GM18909 (cell line): ENCODE measurements around the gene COL21A1.

Source experiments
- ATAC-seq: cut with Tn5 transposase; IDR thresholded peaks from one replicate; pipeline ENCODE4 v1.9.1; 2021; ENCODE audit warnings: mild to moderate bottlenecking; ENCODE audit not compliant: unreplicated experiment, poor library complexity

The COL21A1 gene

GRCh38 chr6:56062836-56063235 lies 184.5 kb downstream of the COL21A1 start:
- ATAC-seq: no peak

DNA sequence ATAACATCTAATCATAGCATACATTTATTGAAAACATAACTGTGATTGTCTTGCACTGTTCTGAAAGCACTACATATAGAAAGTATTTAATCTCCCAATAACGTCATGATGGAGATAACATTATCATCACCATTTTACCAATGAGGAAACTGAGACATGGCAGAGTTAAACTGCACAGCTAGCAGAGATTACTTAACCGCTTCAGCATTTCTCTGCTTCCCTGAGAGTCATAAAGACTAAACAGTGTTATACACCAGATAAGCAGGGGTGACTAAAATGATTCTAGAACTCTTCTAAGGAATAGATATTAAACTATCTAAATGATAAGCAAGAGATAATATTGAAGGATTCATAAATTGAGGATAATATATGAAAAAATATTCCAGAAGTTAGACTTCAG lies 188.7 kb downstream of the COL21A1 start:
- ATAC-seq: no peak

GRCh38 chr6:56055081-56055704 lies 192.2 kb downstream of the COL21A1 start:
- no peak for ATAC-seq

GRCh38 chr6:56051202-56051598 lies 196.2 kb downstream of the COL21A1 start:
- no peak for ATAC-seq

DNA sequence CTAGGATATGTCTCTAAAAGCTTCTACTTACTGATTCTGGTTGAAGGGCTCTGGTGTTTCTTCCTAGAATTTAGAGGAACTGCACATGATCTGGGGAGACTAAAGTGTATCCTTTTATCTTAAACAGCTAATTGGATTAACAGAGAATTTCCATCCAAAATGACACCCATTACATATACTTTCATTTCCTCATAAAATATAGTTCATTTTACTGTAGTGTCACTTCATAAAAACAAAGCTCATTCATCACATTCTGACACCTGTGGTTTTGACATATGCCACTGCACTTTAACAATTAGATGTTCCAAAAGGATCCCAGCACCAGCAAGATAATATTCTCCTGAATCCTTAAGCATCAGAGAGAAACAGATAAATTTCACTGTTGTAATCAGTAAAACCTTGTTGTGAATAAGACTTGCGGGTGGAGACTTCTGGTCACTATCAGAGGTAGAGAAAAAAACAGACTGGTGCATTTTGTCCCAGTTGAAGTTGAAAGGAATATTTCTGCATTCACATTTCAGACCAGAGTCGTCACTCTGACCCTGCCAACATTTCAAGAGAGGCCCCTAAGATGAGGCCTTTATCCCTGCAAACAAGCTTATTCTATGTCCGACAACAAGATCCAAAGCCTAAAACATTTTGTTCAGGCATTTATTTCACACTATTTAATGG lies 196.7 kb downstream of the COL21A1 start:
- ATAC-seq: no peak

DNA sequence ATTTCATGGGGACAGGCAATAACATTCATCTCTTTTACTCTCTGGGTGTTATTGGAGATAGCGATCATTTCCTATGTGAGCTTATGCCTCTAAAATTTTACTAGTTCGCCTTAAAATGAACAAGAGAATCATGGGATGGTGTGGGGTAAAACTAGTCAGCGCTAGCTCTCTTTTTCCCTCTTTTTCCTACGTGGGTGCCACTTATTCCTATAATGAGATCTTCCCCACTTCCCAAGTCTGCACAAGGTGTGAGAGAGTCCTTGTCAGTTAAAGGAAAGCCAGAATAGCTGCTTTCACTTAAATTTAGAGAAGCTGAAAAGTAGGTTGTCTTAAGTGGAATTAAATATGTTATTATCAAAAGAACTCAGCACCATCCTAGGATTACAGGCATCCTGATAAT lies 198.8 kb downstream of the COL21A1 start:
- ATAC-seq: no peak

GRCh38 chr6:56047931-56048540 lies 199.3 kb downstream of the COL21A1 start:
- no peak for ATAC-seq

DNA sequence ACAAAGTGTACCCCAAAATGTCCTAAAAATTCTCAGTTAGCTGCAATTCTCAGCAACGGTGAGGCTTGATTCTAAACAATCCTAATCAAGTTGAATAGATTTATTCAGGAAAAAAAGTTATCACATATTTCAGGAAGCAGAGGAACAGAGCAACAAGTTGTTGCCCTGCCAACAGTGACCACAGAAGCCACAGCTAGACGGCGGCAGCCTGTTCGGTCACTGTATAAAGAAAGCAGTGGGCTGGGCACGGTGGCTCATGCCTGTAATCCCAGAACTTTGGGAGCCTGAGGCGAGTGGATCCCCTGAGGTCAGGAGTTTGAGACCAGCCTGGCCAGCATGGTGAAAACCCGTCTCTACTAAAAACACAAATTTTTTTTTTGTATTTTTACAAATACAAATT lies 200.8 kb downstream of the COL21A1 start:
- ATAC-seq: no peak

DNA sequence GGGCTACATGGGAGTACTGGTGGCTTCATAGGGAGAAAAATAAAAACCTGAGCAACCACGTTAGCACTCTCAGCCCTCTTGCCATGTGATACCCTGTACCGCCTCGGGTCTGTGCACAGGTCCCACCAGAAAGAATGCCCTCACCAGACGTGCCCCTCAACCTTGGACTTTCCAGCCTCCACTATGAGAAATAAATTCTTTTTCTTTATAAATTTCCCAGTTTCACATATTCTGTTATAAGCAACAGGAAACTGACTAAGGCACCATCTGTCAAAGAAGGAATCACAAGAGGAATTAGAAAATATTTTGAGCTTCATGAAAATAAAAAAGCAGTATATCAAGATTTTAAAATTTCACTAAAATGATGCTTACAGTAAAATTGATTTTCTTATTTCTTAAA lies 203.6 kb downstream of the COL21A1 start:
- no peak for ATAC-seq

DNA sequence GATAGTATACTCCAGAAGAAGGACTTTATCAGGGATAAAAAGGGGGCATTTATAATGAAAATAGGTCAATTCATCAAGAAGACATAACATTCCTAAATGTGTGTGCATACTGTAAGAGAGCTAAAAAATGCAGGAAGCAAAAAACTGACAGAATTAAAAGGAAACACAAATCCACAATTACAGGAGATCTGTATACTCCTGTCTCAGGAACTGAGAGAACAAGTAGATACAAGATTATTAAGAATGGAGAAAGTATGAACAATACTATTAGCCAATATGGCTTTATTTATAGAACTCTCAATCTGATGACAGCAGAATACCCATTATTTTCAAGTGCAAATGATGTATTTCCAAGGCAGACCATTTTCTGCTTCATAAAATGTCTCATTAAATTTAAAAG lies 204.3 kb downstream of the COL21A1 start:
- no peak for ATAC-seq

- no peak for ATAC-seq
These were observed 205.8 kb downstream of the COL21A1 start for GRCh38 chr6:56041591-56041990.

DNA sequence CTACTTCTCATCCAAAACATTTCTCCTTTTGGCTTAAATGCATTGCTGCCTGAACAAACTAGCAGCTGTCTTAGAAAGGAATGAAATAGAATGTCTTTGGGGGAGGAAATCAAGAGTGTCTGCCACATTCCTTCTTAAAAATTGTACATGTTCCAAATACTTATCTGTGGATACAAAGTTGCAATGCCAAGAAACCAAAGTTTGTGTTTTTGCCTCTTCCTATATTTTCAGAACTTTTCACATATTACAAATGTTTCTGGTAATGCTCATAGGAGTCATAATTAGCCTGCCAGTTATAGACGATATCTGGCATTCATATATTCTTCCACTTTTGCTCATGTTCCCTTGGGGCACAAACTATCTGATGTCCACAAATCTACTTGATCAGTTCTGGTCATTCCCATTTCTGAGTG lies 206.5 kb downstream of the COL21A1 start:
- ATAC-seq: no peak

DNA sequence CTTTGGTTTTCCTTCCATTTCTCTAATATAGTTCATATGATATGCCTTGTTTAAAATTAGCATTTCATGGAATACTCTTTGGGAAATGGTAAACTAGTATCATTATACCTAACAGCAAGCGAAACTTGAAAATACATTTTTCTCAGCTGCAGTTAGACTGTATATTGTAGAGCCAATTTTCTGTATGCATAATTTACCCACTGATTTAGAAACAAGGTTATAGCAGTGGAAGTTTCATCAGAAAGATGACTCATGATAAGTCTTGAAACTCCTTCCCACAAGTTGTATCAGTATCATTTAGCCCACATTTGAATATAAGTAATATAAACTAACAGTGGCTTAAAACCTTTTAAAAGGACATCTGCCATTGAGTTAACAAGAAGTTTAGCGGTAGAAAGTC lies 207.2 kb downstream of the COL21A1 start:
- ATAC-seq: no peak

DNA sequence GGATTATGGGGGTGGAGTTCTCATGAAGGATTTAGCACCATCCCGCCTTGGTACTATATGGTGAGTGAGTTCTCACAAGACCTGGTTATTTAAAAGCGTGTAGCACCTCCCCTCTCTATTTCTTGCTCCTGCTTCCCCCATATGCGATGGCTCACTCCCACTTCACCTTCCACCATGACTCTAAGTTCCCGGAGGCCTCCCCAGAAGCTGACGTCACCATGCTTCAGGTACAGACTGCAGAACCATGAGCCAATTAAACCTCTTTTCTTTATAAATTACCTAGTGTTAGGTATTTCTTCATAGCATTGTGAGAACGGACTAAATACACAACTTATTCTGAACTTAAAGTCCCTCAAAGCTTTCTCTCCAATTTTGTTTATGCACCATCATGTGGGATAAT lies 208.6 kb downstream of the COL21A1 start:
- ATAC-seq: no peak

DNA sequence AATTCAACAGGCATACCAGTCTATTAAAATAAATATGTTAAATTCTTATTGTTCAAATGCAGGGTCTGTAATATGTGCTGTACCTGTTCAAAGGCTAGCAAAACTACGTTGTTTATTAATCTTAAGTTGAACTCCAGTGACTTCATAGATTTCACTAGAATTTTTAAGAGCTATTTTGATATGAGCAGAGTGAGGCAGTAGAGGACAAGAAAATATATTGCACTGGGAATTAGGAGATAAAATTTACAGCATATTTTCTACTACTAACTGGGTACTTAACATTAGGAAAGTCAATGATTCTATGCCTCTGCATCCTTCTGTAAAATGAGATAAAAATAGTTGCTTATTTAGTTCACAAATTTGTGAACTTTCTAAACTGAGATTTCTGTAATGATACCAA lies 209.8 kb downstream of the COL21A1 start:
- ATAC-seq: no peak

- no peak for ATAC-seq
These were observed 210.3 kb downstream of the COL21A1 start for GRCh38 chr6:56036916-56037600.

DNA sequence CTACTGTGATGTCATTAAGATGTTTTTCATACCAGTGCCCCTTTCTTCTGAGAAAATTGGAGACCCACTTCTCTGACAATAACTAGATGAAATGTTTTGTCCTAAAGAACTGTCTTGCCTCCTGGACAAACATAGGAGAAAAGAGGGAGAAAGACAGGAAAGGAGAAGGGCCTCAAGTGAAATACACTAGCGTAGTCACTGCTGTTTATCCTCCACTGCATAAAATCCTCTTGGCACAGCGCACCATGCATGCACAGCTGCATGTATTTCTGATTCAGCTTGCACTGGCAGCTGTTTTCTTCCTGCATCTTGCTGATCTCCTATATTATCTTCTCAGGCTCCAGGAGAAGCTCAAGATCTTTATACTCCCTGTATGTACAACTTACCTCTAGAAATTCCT lies 214.0 kb downstream of the COL21A1 start:
- no peak for ATAC-seq

GRCh38 chr6:56032715-56033260 lies 214.6 kb downstream of the COL21A1 start:
- ATAC-seq: no peak

- no peak for ATAC-seq
These were observed 219.5 kb downstream of the COL21A1 start for GRCh38 chr6:56027865-56028264.

- no peak for ATAC-seq
These were observed 220.8 kb downstream of the COL21A1 start for GRCh38 chr6:56026455-56027180.
